HEK293T (cell line): ENCODE results near the gene ZIC4.

ENCODE experiments used
- CTCF ChIA-PET: fragments of 350-600 bp; formaldehyde crosslinking; extraction: SDS; loops from one replicate; lab custom pipeline; 2021; ENCODE audit warnings: antibody characterized with exemption, inconsistent platforms; lab: Yijun Ruan, JAX
- POLR2A ChIA-PET: fragments of 350-600 bp; formaldehyde crosslinking; extraction: SDS; loops from one replicate; lab custom pipeline; 2020; ENCODE audit warnings: antibody characterized with exemption, inconsistent platforms; lab: Yijun Ruan, JAX
- DNase-seq: peaks from one replicate; pipeline ENCODE4 v3.0.0; 2012; ENCODE audit warnings: mixed read lengths; ENCODE audit errors: extremely low spot score
- ARNT ChIP-seq: fragments of 450-650 bp; IDR thresholded peaks from 2 replicates; pipeline ENCODE4 v1.6.1; 2017; ENCODE audit warnings: mild to moderate bottlenecking
- BHLHE40 ChIP-seq: fragments of 450-650 bp; IDR thresholded peaks from 2 replicates; pipeline ENCODE4 v1.6.1; 2016; ENCODE audit warnings: mild to moderate bottlenecking, moderate library complexity, borderline replicate concordance
- CTBP1 ChIP-seq: fragments of 450-650 bp; IDR thresholded peaks from 2 replicates; pipeline ENCODE4 v1.6.1; 2016; ENCODE audit warnings: borderline replicate concordance
- ELF4 ChIP-seq: fragments of 450-650 bp; IDR thresholded peaks from 2 replicates; pipeline ENCODE4 v1.6.1; 2017; ENCODE audit warnings: antibody characterized with exemption
- FOXA1 ChIP-seq: fragments of 450-650 bp; IDR thresholded peaks from 2 replicates; pipeline ENCODE4 v1.6.1; 2016; ENCODE audit warnings: mild to moderate bottlenecking
- FOXK2 ChIP-seq: fragments of 450-650 bp; IDR thresholded peaks from 2 replicates; pipeline ENCODE4 v1.6.1; 2016; ENCODE audit warnings: mild to moderate bottlenecking
- FOXM1 ChIP-seq: fragments of 450-650 bp; IDR thresholded peaks from 2 replicates; pipeline ENCODE4 v1.6.1; 2017; ENCODE audit warnings: mild to moderate bottlenecking, borderline replicate concordance
- HDGF ChIP-seq: fragments of 450-650 bp; IDR thresholded peaks from 2 replicates; pipeline ENCODE4 v1.6.1; 2017; ENCODE audit warnings: antibody characterized with exemption, borderline replicate concordance
- L3MBTL2 ChIP-seq: fragments of 450-650 bp; conservative IDR thresholded peaks from 2 replicates; pipeline ENCODE4 v1.6.1; 2016; ENCODE audit warnings: mild to moderate bottlenecking
- LEF1 ChIP-seq: fragments of 450-650 bp; IDR thresholded peaks from 2 replicates; pipeline ENCODE4 v1.6.1; 2017; ENCODE audit warnings: mild to moderate bottlenecking, borderline replicate concordance
- NFRKB ChIP-seq: fragments of 450-650 bp; IDR thresholded peaks from 2 replicates; pipeline ENCODE4 v1.6.1; 2016; ENCODE audit warnings: mild to moderate bottlenecking, moderate library complexity
- PKNOX1 ChIP-seq: fragments of 450-650 bp; IDR thresholded peaks from 2 replicates; pipeline ENCODE4 v1.6.1; 2016
- SP1 ChIP-seq: fragments of 450-650 bp; IDR thresholded peaks from 2 replicates; pipeline ENCODE4 v1.6.1; 2017
- SUZ12 ChIP-seq: fragments of 450-650 bp; IDR thresholded peaks from 2 replicates; pipeline ENCODE4 v1.6.1; 2016; ENCODE audit warnings: mild to moderate bottlenecking
- TARDBP ChIP-seq: fragments of 450-650 bp; IDR thresholded peaks from 2 replicates; pipeline ENCODE4 v1.6.1; 2016
- ZNF384 ChIP-seq: fragments of 450-650 bp; IDR thresholded peaks from 2 replicates; pipeline ENCODE4 v1.6.1; 2016

Gene ZIC4

GRCh38 chr3:147410526-147411237 lies 4.3 kb upstream of the ZIC4 start:
- ChIA-PET POLR2A (no interaction called here), CTCF (no interaction called here)
- no peak for TF ChIP-seq BHLHE40
- no peak for TF ChIP-seq FOXM1
- no peak for TF ChIP-seq TARDBP
- TF ChIP-seq FOXA1 = no peak
- TF ChIP-seq PKNOX1 = no peak
- TF ChIP-seq ARNT = no peak
- TF ChIP-seq LEF1 = no peak
- no peak for TF ChIP-seq HDGF
- no peak for TF ChIP-seq SUZ12
- no peak for TF ChIP-seq ELF4
- no peak for TF ChIP-seq FOXK2
- TF ChIP-seq NFRKB = no peak
- TF ChIP-seq L3MBTL2 = no peak
- no peak for TF ChIP-seq ZNF384
- no peak for TF ChIP-seq SP1
- no peak for TF ChIP-seq CTBP1
- no peak for DNase-seq

- TF ChIP-seq FOXA1 (no peak), HDGF (no peak), ARNT (no peak), LEF1 (no peak), FOXM1 (no peak), BHLHE40 (no peak), NFRKB (no peak), SUZ12 (no peak), L3MBTL2 (no peak), TARDBP (no peak), PKNOX1 (no peak)
- POLR2A ChIA-PET = no interaction called here
- DNase-seq = no peak
- CTCF ChIA-PET = no interaction called here
Measured at GRCh38 chr3:147410116-147410525, 3.8 kb upstream of the ZIC4 start.

GRCh38 chr3:147409143-147410115 lies 3.1 kb upstream of the ZIC4 start, which contains the start of gene ZIC1:
ZIC1 (plus strand) TSS chr3:147409365; CDS start chr3:147410113, 748 bp downstream.
- peak; percentile 74; the same call in 1 of the 2 replicates for TF ChIP-seq FOXM1
- no peak for TF ChIP-seq ELF4
- TF ChIP-seq SUZ12 = no peak
- no peak for TF ChIP-seq BHLHE40
- TF ChIP-seq FOXK2 = no peak
- no peak for TF ChIP-seq CTBP1
- no peak for TF ChIP-seq SP1
- no peak for TF ChIP-seq L3MBTL2
- TF ChIP-seq NFRKB = no peak
- TF ChIP-seq ZNF384 = peak; percentile 64
- no peak for TF ChIP-seq ARNT
- TF ChIP-seq TARDBP = no peak
- TF ChIP-seq LEF1 = no peak
- TF ChIP-seq PKNOX1 = peak; percentile 90
- no peak for TF ChIP-seq FOXA1
- TF ChIP-seq HDGF = no peak
- DNase-seq = peak; percentile 64
- CTCF ChIA-PET = no interaction called here
- POLR2A ChIA-PET = no interaction called here

GRCh38 chr3:147408188-147409100 lies 2.1 kb upstream of the ZIC4 start:
- CTCF ChIA-PET = no interaction called here
- POLR2A ChIA-PET = no interaction called here
- DNase-seq = no peak
- no peak for TF ChIP-seq SP1

- no peak for DNase-seq
- POLR2A ChIA-PET = no interaction called here
- CTCF ChIA-PET = no interaction called here
- TF ChIP-seq ELF4 = no peak
- TF ChIP-seq HDGF = no peak
- no peak for TF ChIP-seq FOXM1
- TF ChIP-seq ARNT = no peak
- no peak for TF ChIP-seq L3MBTL2
- no peak for TF ChIP-seq BHLHE40
- no peak for TF ChIP-seq ZNF384
- no peak for TF ChIP-seq LEF1
Measured at GRCh38 chr3:147407498-147408187, 1.3 kb upstream of the ZIC4 start.
